Epidermal melanocyte (primary cell): Measurements from ENCODE around the gene MAGEA10.
"Not testable (repeated sequence)": the region's sequence is repeated elsewhere in the genome, so short reads cannot be mapped to it uniquely, and the experiment has no call there.

ENCODE experiments used
- DNase-seq: peaks from one replicate; pipeline ENCODE4 v3.0.0; 2011; ENCODE audit warnings: low spot score; ENCODE audit not compliant: insufficient read length

The MAGEA10 gene

GRCh38 chrX:152138388-152138784 is at the start of gene MAGEA10:
TSS of gene MAGEA10 (minus strand) at chrX:152138577. CDS start at chrX:152135620, 2,957 bp downstream.
- no peak for DNase-seq

- no peak for DNase-seq
These were observed 39.3 kb upstream of the MAGEA10 start for GRCh38 chrX:152177497-152178269.

GRCh38 chrX:152177052-152177451 is 38.7 kb upstream of the MAGEA10 start:
- no peak for DNase-seq

GRCh38 chrX:152175892-152176291 is 37.5 kb upstream of the MAGEA10 start:
- DNase-seq, result not testable (repeated sequence)

- not testable (repeated sequence) for DNase-seq
These were observed 35.5 kb upstream of the MAGEA10 start for GRCh38 chrX:152173923-152174322.

GRCh38 chrX:152170621-152171020 is 32.2 kb upstream of the MAGEA10 start:
- no peak for DNase-seq

GRCh38 chrX:152165033-152165743 is 26.8 kb upstream of the MAGEA10 start:
- no peak for DNase-seq

- no peak for DNase-seq
These were observed 18.7 kb upstream of the MAGEA10 start for GRCh38 chrX:152157042-152157441.

GRCh38 chrX:152155766-152156310 is 17.5 kb upstream of the MAGEA10 start:
- no peak for DNase-seq

GRCh38 chrX:152154050-152154449 is 15.7 kb upstream of the MAGEA10 start:
- no peak for DNase-seq

- DNase-seq, result no peak
These were observed 12.9 kb upstream of the MAGEA10 start for GRCh38 chrX:152151256-152151655.

- no peak for DNase-seq
These were observed 11.3 kb upstream of the MAGEA10 start for GRCh38 chrX:152149648-152150047.

- no peak for DNase-seq
These were observed 1.2 kb upstream of the MAGEA10 start for GRCh38 chrX:152139589-152139988.

- DNase-seq, result no peak
These were observed 498 bp downstream of the MAGEA10 start for GRCh38 chrX:152137771-152138387.

GRCh38 chrX:152136312-152136711 is 2.1 kb downstream of the MAGEA10 start:
- DNase-seq, result no peak

- DNase-seq, result no peak
These were observed 6.9 kb downstream of the MAGEA10 start for GRCh38 chrX:152131525-152131924.

- DNase-seq, result not testable (repeated sequence)
These were observed 9.1 kb downstream of the MAGEA10 start for GRCh38 chrX:152129069-152129844.

GRCh38 chrX:152117305-152117704 is 21.1 kb downstream of the MAGEA10 start:
- no peak for DNase-seq

- no peak for DNase-seq
These were observed 29.9 kb downstream of the MAGEA10 start for GRCh38 chrX:152108527-152108926.

- no peak for DNase-seq
These were observed 34.5 kb downstream of the MAGEA10 start for GRCh38 chrX:152103866-152104265.

- DNase-seq, result no peak
These were observed 52.2 kb downstream of the MAGEA10 start for GRCh38 chrX:152086141-152086540.
